KMS-11 (cell line): ENCODE data around the gene GLIPR2.
"Not testable (repeated sequence)": the region's sequence is repeated elsewhere in the genome, so short reads cannot be mapped to it uniquely, and the experiment has no call there.

Source experiments
- H2AFZ ChIP-seq: fragments of 200-600 bp; sonication (generic); 2 replicates; pipeline ENCODE4 v1.6.1; 2016; ENCODE audit warnings: antibody characterized with exemption, mixed run types, low read depth
- H3K27ac ChIP-seq: fragments of 200-600 bp; sonication (generic); 2 replicates; pipeline ENCODE4 v1.6.1; 2016; ENCODE audit warnings: mild to moderate bottlenecking, mixed run types
- H3K27me3 ChIP-seq: fragments of 200-600 bp; sonication (generic); 2 replicates; pipeline ENCODE4 v1.6.1; 2017; ENCODE audit warnings: mild to moderate bottlenecking, low read depth, mixed run types, moderate library complexity; ENCODE audit not compliant: insufficient read depth
- H3K36me3 ChIP-seq: fragments of 200-600 bp; sonication (generic); 2 replicates; pipeline ENCODE4 v1.6.1; 2017; ENCODE audit warnings: mild to moderate bottlenecking, mixed run types; ENCODE audit not compliant: insufficient read depth
- H3K4me1 ChIP-seq: fragments of 200-600 bp; sonication (generic); 2 replicates; pipeline ENCODE4 v1.6.1; 2016; ENCODE audit warnings: mild to moderate bottlenecking, low read depth, mixed run types; ENCODE audit not compliant: poor library complexity, severe bottlenecking
- H3K4me2 ChIP-seq: fragments of 200-600 bp; sonication (generic); 2 replicates; pipeline ENCODE4 v1.7.0; 2016; ENCODE audit warnings: mild to moderate bottlenecking, mixed run types
- H3K4me3 ChIP-seq: fragments of 200-600 bp; sonication (generic); IDR thresholded peaks from 2 replicates; pipeline ENCODE4 v1.6.1; 2017; ENCODE audit warnings: low read depth, low read length, mixed read lengths; ENCODE audit not compliant: insufficient read depth
- H3K79me2 ChIP-seq: fragments of 200-600 bp; sonication (generic); 2 replicates; pipeline ENCODE4 v1.6.1; 2016; ENCODE audit warnings: low read depth, mixed run types; ENCODE audit not compliant: insufficient read depth
- H3K9ac ChIP-seq: fragments of 200-600 bp; sonication (generic); 2 replicates; pipeline ENCODE4 v1.6.1; 2016; ENCODE audit warnings: mild to moderate bottlenecking, mixed run types
- H4K20me1 ChIP-seq: fragments of 200-600 bp; sonication (generic); 2 replicates; pipeline ENCODE4 v1.6.1; 2016; ENCODE audit warnings: mild to moderate bottlenecking, mixed run types; ENCODE audit not compliant: insufficient read depth
- CTCF ChIP-seq: fragments of 200-600 bp; sonication (generic); conservative IDR thresholded peaks from 2 replicates; pipeline ENCODE4 v1.6.1; 2017; ENCODE audit warnings: low read depth, mild to moderate bottlenecking, antibody characterized with exemption, low read length, moderate library complexity, mixed read lengths

GLIPR2 gene

GRCh38 chr9:36136272-36136893 lies at the start of gene GLIPR2:
GLIPR2 (plus strand) TSS chr9:36136733; CDS start chr9:36136779, 46 bp downstream.
- Histone ChIP-seq H2AFZ (peak within 1 kb of the TSS; percentile 85), H3K27me3 (no peaks in the 10 kb centered on the region; the same call in 1 of the 2 replicates), H3K4me1 (peaks cover 31% of the 10 kb centered on the region), H3K79me2 (no peaks in the 10 kb centered on the region), H3K4me2 (peak within 1 kb of the TSS; percentile 85), H3K4me3 (no peak within 1 kb of the TSS), H3K27ac (no peak within 1 kb of the TSS), H3K36me3 (no peaks in the 10 kb centered on the region), H3K9ac (peak within 1 kb of the TSS; percentile 37; the same call in 1 of the 2 replicates), H4K20me1 (no peaks in the 10 kb centered on the region)
- TF ChIP-seq CTCF, result no peak

- H2AFZ ChIP-seq, H3K27ac ChIP-seq, H3K36me3 ChIP-seq, H3K4me3 ChIP-seq, H3K4me1 ChIP-seq, H3K27me3 ChIP-seq, H4K20me1 ChIP-seq, H3K9ac ChIP-seq, H3K79me2 ChIP-seq, H3K4me2 ChIP-seq: not testable (repeated sequence)
Measured at GRCh38 chr9:36087054-36087453, 49.5 kb upstream of the GLIPR2 start.

- H3K9ac ChIP-seq, result no peak overlapping the region
- no peaks in the 10 kb centered on the region for H3K79me2 ChIP-seq
- no peak overlapping the region for H3K27ac ChIP-seq
- no peaks in the 10 kb centered on the region for H4K20me1 ChIP-seq
- H3K27me3 ChIP-seq, result no peaks in the 10 kb centered on the region
- no peaks in the 10 kb centered on the region for H3K36me3 ChIP-seq
- no peak overlapping the region for H3K4me3 ChIP-seq
- TF ChIP-seq CTCF, result no peak
- H2AFZ ChIP-seq, result no peak overlapping the region
- no peak overlapping the region for H3K4me2 ChIP-seq
- H3K4me1 ChIP-seq, result peaks cover 11% of the 10 kb centered on the region
Measured at GRCh38 chr9:36088020-36088419, 48.5 kb upstream of the GLIPR2 start.

GRCh38 chr9:36091026-36091953 lies 45.2 kb upstream of the GLIPR2 start:
- H3K9ac ChIP-seq, result no peak overlapping the region
- H3K4me3 ChIP-seq, result no peak overlapping the region
- peaks cover 20% of the 10 kb centered on the region for H3K4me1 ChIP-seq
- no peaks in the 10 kb centered on the region for H3K36me3 ChIP-seq
- no peak overlapping the region for H3K27ac ChIP-seq
- H4K20me1 ChIP-seq, result no peaks in the 10 kb centered on the region
- no peak overlapping the region for H3K4me2 ChIP-seq
- TF ChIP-seq CTCF, result no peak
- no peaks in the 10 kb centered on the region for H3K27me3 ChIP-seq
- no peaks in the 10 kb centered on the region for H3K79me2 ChIP-seq
- H2AFZ ChIP-seq, result no peak overlapping the region
